DND-41 (cell line): Measurements from ENCODE around the gene KRR1.
"Not testable (repeated sequence)": the region's sequence is repeated elsewhere in the genome, so short reads cannot be mapped to it uniquely, and the experiment has no call there.

ENCODE experiments used
- CTCF ChIP-seq: IDR thresholded peaks from 2 replicates; pipeline ENCODE4 v1.5.1; 2012; ENCODE audit warnings: borderline replicate concordance, low read length, moderate library complexity, mild to moderate bottlenecking; ENCODE audit not compliant: poor library complexity, severe bottlenecking; ENCODE audit errors: extremely low read depth
- EZH2 ChIP-seq: IDR thresholded peaks from 3 replicates; pipeline ENCODE4 v1.6.1; 2012; ENCODE audit warnings: borderline replicate concordance, low read depth, mild to moderate bottlenecking, moderate library complexity, low read length, inconsistent platforms; ENCODE audit not compliant: severe bottlenecking

GRCh38 chr12:75484450-75484849 lies 27.0 kb downstream of the KRR1 start:
- not testable (repeated sequence) for TF ChIP-seq EZH2, CTCF
